NCI-H2227 treated with DMSO at 0.1 percent for 48 hours (cell line): ENCODE data around the gene C4BPA.

Experiments used
- DNase-seq: peaks from one replicate; lab custom pipeline; 2025; lab: John Stamatoyannopoulos, UW

The C4BPA gene

DNA sequence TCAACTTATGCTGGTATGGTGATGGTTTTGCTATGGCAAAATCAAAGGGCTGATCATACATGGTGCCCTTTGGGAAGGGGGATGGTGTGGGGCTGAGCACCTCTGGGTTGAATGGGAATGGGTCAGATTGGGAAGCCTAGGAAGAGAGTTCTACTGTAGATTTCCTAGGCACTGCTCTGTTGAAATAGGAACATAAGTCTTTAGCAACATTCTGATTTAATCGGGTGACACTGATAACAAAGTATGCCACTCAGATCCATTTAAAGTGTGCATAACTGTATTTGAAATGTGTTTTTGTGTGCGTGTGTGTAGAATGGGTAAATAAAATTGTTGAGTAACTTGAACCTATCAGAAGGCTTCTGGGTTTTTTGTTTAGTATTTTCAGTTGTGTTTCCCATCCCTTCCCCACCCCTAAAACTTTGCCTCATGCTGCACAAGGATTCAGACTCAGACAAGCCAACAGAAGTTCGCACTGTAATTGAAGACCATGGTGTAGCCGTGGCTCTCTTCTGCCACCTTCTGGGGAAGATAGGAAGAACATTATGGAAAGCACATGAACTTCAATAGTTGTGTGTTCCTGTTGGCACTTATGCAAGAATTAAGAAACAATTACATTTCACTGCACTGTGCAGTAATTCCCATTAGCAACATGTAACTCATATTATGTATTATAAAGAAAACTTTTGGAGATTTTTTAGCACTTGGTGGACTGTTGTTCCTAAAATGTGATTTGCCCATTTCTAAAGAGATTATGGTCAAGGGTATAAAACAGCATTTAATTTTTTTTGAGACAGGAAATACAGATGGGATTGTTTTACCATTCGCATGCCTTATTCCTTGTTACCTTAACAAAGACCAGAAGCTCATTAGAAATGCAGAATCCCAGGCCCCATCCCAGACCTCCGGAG is 26.3 kb upstream of the C4BPA start:
- DNase-seq, result peak; percentile 75

DNA sequence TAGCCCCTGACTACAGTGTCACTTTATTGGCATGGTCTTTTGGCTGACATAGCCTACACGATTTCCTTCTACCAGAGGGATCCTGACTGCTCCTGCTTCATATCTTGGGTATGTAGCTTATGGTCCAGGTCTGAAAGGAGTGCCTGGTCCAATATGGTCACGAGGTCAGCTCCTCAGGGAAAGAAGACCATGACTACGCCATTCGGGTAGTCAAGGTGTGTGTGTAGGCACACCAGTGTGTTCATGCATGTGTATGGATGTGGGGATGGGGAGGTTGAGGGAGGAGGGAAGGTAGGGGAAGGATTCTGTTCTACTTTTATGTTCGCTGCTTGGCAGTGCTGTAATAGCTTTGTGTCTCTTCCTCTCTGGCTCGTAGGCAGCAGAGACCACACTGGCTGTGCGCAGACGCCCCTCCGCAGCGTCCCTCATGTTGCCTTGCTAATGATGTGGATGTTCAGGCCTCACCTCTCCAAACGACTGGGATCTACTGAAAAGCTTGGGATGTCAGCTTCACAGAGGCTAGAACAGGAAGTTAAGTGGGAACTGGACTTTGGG is 25.4 kb upstream of the C4BPA start:
- DNase-seq, result no peak

DNA sequence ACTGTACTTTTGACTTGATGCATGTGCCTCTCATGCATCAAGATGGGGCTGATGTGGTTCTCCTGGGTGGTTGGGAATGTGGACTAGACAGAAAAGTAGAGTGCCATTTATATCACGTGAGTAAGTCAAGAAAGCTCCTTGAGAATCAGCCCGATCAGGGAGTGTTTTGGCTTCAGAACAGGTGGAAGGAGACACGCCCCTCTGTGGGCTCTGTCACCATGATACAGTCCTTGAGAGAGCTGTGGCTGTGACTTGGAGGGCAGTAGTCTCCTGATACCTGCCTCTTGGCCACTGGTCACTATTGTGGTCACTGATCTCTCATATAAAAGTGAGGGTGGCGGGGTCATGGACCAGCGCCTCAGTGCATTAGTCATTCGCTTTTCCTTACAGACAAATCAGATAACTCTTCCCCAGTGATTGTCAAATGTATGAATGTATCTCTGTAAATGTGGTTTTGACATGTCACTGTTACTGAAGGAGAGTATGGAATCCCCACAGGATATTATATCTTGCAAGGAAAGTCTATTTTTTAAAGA is 24.3 kb upstream of the C4BPA start:
- DNase-seq, result no peak

DNA sequence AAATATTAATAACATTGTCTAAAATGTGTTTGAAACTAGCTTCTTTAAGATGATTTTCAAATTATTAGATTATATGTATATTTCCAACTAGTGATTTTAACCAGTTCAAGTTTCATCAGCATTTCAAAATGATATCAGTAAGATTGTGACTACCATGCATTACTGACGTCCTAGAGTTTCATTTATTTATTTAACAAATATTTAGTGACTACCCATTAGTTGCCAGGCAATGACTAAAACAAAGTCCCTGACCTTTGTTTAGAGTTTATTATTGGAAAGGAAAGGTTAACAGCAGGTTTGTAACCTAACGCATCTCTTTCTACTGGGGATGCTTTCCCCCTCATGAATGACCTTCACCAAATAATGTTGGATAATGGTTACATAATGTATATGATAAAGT is 22.9 kb upstream of the C4BPA start:
- DNase-seq, result no peak

DNA sequence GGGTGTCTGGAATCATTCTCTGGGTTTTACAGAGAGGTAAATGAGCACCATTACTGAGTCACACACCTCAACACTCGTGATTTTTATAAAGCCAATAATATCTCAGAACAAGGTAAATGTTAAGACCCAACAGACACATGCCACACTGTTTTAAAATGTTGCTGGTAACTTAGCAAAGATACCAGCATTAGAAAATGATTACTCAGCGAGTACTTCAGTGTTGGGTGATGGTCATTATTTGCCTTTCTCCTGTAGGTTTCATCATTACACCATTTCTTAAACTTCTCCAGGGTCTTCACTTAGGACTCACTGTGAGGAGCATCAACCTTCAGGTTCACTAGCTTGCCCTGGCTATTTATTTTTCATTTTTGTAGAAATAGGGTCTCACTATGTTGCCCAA is 22.2 kb upstream of the C4BPA start:
- no peak for DNase-seq

DNA sequence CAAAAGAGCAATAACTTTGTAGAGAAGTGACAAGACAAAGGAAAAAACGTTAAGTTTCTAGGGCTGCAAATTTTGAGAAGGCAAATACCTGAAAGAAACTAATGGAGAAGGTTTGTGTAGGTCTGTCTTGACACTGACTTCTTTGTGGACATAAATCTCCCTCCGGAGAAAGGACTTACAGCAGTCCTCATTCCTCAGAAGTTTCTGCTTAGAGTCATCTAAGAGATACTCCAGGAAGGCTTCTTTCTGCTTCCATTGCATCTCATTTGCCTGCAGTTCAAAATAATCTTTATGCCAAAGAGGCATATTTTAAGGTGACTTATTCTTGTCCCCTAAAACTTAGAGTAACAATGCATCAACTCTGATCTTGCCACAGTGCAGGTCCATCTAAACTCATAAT is 19.8 kb upstream of the C4BPA start:
- DNase-seq, result no peak

DNA sequence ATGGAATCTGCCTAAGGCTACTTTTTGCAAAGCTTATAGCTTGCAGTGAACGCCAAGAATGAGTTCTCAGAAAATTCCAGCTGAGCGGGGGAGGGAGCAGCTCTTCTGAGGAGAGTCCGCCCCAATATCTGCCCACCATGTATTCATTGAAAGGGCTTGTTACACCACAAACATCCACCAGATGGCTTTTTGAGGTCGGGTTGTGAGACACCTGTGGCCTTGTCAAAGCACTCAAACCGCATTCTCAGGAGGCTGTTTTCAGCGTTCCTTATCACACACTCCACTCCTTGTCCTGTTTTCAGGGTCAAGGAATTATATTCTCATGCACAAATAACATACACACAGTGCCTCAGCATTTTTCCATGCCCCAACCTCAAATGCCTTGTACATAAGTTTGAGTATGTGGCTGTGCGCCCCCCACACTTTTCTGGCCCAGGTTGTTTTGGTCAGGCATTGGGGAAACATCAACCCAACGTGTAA is 19.3 kb upstream of the C4BPA start:
- peak; percentile 53 for DNase-seq

DNA sequence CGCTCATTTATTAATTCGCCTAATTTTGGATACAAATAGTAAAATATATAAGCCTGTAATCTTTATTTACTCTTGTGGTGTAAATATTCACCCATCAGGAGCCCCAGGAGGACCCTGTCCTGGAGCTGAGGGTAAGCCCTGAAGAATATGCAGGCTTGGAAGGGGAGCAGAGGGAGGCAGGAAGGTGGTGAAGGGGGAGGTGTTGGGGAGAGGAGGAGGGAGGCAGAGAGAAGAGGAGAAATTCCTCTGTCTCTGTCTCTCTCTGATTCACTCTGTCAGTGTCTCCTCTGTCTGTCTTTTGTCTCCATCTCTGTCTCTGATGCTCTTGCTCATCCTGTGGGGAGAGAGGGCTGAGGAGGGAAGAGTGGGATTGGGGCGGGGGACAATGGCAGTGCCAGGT is 18.1 kb upstream of the C4BPA start:
- DNase-seq, result no peak

DNA sequence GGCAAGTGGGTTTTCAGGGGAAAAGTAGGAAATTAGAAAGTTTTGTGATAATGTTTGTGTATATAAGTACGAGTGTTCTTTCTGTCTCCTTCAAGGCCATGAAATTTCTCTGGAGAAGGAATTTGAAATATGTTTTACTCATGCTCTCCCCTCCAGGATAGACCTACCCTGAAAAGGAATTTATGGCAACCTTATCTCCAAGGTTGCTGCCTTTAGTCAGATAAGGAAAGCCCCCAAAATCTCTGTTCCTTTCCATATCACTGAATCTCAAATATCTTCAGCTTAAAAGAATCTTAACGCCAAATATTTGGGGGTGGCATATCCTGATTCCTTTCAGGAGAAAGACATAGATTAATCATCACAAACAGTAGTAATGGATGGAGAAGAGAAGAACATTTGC is 15.9 kb upstream of the C4BPA start:
- no peak for DNase-seq

DNA sequence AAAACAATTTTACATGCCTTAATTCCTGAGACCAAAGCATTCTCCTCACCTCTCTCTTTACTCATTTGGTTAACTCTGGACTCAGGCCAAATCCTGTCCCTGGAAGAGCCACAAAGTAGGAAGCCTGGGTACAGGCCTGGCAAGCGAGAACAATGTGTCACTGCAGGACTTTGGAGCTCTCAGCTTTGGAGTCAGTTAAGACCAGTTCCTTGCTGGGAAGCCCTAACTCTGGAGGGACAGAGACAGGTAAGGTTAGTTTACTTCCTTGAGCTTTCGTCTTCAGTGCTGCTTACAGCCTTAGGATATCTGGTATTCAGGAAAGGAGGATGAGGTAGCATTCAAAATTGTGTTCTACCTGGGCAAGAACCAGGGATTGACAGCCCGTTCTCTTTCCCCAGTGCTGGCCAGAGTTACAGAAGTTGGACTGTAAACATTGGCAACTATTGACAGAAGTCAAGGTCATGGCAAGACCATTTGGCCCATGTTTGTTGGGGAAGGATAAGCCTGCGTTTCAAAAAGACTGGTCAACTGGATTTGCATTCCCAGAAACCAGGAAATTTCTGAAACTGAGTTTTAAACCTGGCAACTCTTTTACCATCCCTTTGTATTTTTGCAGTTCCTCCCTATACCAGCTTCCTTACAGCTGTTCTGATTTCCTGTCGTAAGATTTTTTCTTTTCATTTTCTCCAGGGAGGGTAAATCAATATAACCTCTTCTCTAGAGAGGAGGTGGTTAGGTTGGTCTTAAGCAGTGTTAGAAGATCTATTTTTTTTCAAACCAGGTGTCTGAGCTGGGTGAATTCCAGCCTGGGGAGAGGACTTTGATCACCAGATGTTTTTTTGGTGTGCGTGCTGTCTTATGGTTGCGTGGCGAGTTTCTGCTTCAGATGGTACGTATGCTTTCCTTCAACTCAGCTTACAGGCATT is 15.1 kb upstream of the C4BPA start, which contains the start of gene C4BPB:
Gene C4BPB, plus strand, starts transcription at position 160 of the 926 bp plus-strand sequence. Its CDS starts 672 bp downstream, at position 832.
- no peak for DNase-seq

DNA sequence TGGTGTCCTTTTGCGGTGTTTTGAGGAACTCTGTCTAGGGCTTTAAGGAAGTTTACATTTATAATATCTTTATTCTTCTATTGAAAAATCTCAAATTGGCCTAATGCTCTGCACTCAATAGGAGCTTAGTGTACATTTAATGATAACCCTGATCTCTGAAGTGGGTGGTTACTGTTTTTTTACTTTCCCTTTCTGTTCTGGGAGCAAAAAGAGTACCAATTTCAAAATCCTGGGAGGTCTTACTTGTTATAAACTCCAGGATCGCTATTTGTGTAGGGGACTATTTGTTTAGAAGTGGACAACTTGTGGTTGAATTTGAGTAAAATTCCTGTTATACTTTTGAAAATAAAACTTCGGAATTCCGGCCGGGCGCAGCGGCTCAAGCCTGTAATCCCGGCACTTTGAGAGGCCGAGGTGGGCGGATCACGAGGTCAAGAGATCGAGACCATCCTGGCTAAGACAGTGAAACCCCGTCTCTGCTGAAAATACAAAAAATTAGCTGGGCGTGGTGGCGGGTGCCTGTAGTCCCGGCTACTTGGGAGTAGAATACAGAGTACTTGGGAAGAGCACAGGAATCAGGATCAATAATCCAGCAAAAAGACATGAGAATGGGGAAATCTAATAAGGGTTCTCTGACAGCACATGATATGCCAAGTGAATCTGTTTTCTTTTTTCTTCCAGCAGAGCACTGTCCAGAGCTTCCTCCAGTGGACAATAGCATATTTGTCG is 14.2 kb upstream of the C4BPA start:
- DNase-seq, result no peak

DNA sequence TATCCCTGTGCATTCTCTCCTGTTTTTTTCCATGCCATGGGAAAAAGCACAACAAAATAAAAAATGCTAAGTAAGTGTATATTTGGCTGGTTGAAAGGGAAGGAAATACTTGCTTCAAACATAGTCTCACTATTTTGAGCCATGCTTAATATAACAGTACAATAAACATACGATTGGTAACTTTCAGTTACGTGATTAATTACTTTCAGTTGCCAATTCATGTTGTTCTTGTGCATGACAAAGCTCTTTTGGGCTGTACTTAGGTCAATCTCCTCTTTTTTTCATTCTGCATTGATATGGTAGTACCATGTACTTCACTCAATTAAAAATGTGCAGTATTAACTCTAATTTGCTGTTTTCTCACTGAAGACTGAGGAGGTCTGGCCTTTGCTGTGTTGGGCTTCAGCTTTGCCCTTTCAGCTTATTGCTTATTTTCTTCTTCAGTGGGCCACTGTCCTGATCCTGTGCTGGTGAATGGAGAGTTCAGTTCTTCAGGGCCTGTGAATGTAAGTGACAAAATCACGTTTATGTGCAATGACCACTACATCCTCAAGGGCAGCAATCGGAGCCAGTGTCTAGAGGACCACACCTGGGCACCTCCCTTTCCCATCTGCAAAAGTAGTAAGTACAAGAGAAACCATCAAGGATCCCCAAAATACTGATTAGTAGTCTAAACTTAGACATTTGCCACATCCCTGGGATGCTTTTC is 12.7 kb upstream of the C4BPA start:
- DNase-seq, result no peak

DNA sequence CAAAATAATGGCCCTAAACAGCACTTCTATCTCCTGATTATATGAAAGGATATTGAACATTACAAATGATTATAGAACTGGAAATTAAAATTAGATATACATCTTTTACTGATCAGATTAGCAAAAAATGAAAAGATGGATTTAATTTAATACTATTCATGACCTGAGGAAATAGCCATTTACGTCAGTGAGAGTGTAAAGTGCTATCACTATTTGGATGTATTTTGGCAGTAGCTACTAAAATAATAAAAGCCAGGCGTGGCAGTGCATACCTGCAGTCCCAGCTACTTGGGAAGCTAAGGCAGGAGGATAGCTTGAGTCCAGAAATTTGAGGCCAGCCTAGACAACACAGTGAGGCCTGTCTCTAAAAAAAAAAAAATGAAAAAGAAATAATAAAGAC is 10.1 kb upstream of the C4BPA start:
- no peak for DNase-seq

DNA sequence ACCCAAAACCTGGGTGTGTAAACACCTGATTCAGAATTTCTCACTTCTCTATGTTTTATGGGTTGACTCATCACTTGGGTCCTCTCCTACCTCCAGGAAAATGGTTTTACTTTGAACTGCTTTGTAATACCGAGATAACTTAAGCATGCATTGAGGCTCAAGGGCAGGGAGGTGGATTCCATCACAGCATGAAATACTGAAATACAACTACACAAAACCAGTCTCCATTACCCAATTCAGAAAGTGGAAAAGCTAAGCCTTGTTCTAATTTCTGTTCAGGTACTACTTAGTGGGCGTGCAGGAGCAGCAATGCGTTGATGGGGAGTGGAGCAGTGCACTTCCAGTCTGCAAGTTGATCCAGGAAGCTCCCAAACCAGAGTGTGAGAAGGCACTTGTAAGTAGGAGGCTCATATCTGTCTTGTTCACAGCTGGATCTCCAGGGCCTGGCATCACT is 6.1 kb upstream of the C4BPA start:
- DNase-seq, result no peak

DNA sequence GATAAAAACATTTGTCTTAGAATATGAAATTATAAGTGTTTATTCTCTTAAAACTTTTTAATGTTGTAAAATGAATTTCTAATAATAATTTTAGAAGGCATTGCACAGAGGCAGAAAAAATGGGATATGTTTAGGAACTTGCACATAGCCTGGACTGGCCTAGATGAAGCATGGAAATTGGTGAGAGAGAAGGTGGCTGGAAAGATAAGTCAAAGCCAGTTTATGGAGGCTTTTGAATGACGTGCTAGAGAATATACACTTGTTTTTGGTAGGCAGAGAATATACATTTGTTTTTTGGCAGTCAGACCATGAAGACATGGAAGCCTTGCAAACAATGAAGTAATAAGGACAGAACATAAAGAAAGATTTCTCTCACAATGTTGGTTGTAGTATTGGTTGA is 2.3 kb upstream of the C4BPA start:
- DNase-seq, result no peak

DNA sequence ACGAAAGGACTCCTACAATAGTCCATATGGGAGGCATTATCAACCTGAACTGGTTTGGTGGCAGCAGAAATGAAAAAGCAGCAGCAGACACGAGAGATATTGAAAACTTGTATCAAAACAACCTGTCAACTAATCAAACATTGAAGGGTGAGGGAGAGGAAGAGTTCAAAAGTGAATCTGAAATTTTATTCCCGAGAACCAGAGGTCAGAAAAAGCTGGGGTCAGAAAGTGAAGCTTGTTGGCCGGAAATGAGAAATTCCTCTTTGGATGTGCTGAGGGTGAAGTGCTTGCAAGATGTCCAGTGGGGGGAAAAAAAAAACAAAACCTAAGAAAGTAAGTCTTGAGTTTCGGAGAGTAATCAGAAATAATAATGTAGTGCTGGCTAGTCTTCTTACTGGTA is 1.9 kb upstream of the C4BPA start:
- DNase-seq, result no peak

DNA sequence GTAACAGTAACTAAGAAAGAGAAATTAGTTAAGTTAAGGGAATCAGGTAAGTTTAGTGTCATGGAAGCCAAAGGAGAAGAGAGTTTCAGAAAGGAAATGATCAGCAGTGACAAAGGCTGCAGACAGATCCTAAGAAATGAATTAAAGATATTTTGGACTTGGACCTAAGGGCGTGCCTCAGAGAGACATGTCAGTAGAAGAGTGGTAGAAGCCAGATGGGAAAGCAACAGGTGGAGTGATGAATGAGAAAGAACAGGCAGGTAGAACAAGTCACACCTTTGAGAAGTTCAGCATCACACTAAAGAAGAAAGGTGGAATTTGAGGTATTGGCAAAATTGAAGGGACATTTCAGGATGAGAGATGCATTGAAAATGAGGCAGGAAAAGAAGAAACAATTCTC is 1.4 kb upstream of the C4BPA start:
- DNase-seq, result no peak

DNA sequence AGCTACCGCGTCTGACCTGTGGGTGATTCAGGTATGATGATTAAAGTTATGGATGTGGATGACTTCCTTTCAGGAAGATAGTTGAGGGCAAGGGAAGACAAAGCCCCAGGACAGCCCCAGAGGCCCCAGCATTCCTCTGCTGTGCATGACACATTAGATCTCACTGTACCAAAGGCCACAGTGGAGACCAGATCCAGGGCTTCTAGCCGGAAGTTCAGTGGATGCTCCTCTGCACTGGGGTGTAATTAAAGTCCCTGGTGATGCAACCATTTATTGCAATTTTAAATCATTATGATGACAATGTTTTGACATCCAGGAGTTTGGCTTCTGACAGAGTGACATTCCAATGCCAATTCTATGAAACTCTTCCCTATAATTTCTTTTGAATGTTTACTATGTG is 5.0 kb downstream of the C4BPA start:
- no peak for DNase-seq

DNA sequence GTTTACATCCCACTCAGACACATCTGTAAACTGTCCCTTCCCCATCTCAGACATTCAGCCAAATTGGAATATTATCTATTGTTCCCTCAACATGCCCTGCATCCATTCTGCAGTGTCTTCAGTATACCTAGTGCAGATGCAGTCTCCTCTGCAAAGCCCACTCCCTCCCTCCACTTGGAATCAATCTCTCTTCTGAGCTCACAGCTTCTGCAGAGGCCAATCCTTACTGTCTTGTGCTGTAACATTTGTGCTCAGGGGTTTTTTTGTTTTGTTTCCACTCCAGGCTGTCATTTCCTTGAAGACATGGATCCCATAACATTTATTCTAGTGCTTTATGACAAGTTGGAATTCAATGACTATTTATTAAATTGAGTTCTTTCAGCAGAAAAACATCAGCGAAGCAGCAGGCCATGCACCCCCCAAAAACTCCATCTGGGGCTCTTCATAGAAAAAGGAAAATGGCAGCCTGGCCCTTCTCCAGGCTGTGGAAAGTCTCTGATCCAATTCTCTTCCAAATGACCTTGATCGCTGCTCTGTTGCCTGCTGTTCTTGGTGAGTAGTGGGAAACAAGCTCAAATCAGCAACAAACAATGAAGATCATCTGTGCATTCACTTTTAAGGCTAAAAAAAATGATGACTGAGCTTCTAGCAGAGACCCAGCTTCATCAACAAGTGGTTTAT is 8.7 kb downstream of the C4BPA start:
- no peak for DNase-seq

DNA sequence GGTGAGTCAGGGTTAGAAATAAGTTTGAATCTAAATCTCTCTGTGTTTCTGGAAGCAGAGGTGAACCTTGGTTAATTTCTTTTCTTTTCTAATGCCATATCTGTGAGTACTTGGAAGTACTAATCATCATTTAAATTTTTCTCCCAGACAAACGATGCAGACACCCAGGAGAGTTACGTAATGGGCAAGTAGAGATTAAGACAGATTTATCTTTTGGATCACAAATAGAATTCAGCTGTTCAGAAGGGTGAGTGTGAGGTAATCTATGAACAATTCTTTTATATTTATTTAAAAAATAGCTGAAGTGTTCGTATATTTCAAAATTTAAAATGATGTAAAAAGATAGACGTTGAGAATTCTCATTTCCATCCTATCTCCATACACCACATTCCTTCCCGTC is 11.2 kb downstream of the C4BPA start:
- DNase-seq, result no peak
